Ishikawa (cell line): Measurements from ENCODE around the gene LDB3.

Experiments used
- CEBPB ChIP-seq: IDR thresholded peaks from 2 replicates; pipeline ENCODE4 v1.6.1; 2012
- CREB1 ChIP-seq: IDR thresholded peaks from 2 replicates; pipeline ENCODE4 v1.6.1; 2012; ENCODE audit warnings: low read depth
- EGR1 ChIP-seq: IDR thresholded peaks from 2 replicates; pipeline ENCODE4 v1.6.1; 2012
- EP300 ChIP-seq: IDR thresholded peaks from 2 replicates; pipeline ENCODE4 v1.6.1; 2012; ENCODE audit warnings: borderline replicate concordance
- FOXM1 ChIP-seq: IDR thresholded peaks from 2 replicates; pipeline ENCODE4 v1.6.1; 2012; ENCODE audit warnings: low read depth, borderline replicate concordance
- MAX ChIP-seq: IDR thresholded peaks from 2 replicates; pipeline ENCODE4 v1.6.1; 2012
- NFIC ChIP-seq: IDR thresholded peaks from 2 replicates; pipeline ENCODE4 v1.6.1; 2012
- RAD21 ChIP-seq: IDR thresholded peaks from 2 replicates; pipeline ENCODE4 v1.6.1; 2012; ENCODE audit warnings: low read depth
- REST ChIP-seq: IDR thresholded peaks from 2 replicates; pipeline ENCODE4 v1.6.1; 2012; ENCODE audit warnings: low read depth, mild to moderate bottlenecking
- TAF1 ChIP-seq: IDR thresholded peaks from 2 replicates; pipeline ENCODE4 v1.6.1; 2012; ENCODE audit warnings: low read depth, mild to moderate bottlenecking
- TCF12 ChIP-seq: IDR thresholded peaks from 2 replicates; pipeline ENCODE4 v1.6.1; 2012; ENCODE audit warnings: low read depth
- TEAD4 ChIP-seq: IDR thresholded peaks from 2 replicates; pipeline ENCODE4 v1.6.1; 2012
- YY1 ChIP-seq: IDR thresholded peaks from 2 replicates; pipeline ENCODE4 v1.6.1; 2012; ENCODE audit warnings: low read depth
- ZBTB7A ChIP-seq: IDR thresholded peaks from 2 replicates; pipeline ENCODE4 v1.6.1; 2012; ENCODE audit warnings: low read depth
- TF ChIP-seq, protein P1 (sequence below): IDR thresholded peaks from 2 replicates; pipeline ENCODE4 v1.6.1; 2012

LDB3 gene

DNA sequence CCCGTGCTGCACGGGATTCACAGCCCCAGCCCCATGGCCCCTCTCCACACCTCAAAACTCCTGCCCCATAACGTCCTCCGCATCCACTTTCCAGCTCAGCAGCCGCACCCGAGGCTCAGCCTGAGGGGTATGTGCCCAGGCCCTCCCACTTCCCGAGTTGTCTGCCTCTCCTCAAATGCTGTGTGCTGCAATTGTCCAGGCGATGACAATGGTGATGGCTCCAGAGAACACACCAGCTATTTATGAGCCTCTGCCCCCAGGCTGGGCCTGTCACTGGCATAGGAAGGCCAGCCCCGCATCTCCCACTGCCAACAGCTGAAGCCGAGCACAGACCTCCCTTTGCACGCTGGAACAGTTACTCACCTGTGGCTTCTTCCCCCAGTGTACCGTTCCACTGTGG lies 2.4 kb upstream of the LDB3 start:
- no peak for TF ChIP-seq CEBPB
- no peak for TF ChIP-seq EP300
- no peak for TF ChIP-seq CREB1
- no peak for TF ChIP-seq TAF1
- no peak for TF ChIP-seq YY1
- TF ChIP-seq FOXM1 = no peak
- TF ChIP-seq, protein P1, sequence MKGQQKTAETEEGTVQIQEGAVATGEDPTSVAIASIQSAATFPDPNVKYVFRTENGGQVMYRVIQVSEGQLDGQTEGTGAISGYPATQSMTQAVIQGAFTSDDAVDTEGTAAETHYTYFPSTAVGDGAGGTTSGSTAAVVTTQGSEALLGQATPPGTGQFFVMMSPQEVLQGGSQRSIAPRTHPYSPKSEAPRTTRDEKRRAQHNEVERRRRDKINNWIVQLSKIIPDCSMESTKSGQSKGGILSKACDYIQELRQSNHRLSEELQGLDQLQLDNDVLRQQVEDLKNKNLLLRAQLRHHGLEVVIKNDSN = no peak
- TF ChIP-seq REST = no peak
- no peak for TF ChIP-seq TEAD4
- no peak for TF ChIP-seq NFIC
- no peak for TF ChIP-seq EGR1
- TF ChIP-seq TCF12 = no peak
- no peak for TF ChIP-seq MAX
- TF ChIP-seq RAD21 = no peak
- TF ChIP-seq ZBTB7A = no peak

DNA sequence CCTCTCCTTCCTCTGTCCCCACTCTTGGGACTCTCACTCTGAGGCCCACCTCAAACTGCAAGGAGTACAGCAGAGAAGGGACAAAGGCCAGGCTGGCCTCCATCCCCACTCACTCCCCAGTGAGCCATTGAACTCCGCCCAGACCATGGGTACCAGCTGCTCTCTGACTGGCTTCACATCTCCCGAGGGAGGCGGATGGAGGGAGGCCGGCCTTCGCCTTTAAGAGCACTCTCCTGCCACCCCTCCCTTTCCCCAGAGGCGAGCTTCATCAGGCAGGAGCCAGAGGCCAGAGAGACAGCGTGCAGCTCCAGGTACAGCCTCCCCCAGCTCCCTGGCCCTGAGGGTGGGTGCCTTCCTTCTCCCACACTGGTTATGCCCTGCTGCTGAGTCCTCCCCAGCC lies 1.8 kb upstream of the LDB3 start:
- TF ChIP-seq TCF12 (no peak), REST (no peak), FOXM1 (no peak), CREB1 (no peak), MAX (no peak), RAD21 (no peak), YY1 (no peak), TAF1 (no peak), EP300 (no peak), ZBTB7A (no peak), EGR1 (no peak), NFIC (no peak), TEAD4 (no peak), CEBPB (no peak)
- TF ChIP-seq, protein P1 = no peak

- TF ChIP-seq FOXM1 (no peak), TEAD4 (no peak), NFIC (no peak), EGR1 (no peak)
These were observed 710 bp upstream of the LDB3 start for GRCh38 chr10:86667421-86668181.

GRCh38 chr10:86670290-86670811 lies 2.0 kb downstream of the LDB3 start:
- TF ChIP-seq REST (no peak), RAD21 (no peak), MAX (no peak), EP300 (no peak), ZBTB7A (no peak), FOXM1 (no peak), CEBPB (no peak), YY1 (no peak), EGR1 (no peak), NFIC (no peak), TAF1 (no peak), CREB1 (no peak)
- TF ChIP-seq, protein P1 = no peak
